Aorta (tissue), 5 donors: ENCODE data around the gene ETV1. TPM values are rescaled to one million over a fixed set of nuclear protein-coding genes. Genes with fewer than 3 reads are reported as not detected.

Experiments used
- ATAC-seq: fragments of 200-7000 bp; cut with Tn5 transposase; one replicate; pipeline ENCODE4 v1.9.1; 2022; ENCODE audit warnings: moderate library complexity; ENCODE audit not compliant: low FRiP score
- DNase-seq, 2 donors: peaks; one replicate each; pipeline ENCODE4 v3.0.0-alpha.2; 2020
- H3K27ac ChIP-seq, 2 donors: one replicate each; pipeline ENCODE4 v1.5.1; 2013; ENCODE audit warnings: low read length in 2 of 2, mild to moderate bottlenecking in 2 of 2, moderate library complexity in 2 of 2, control low read depth in 1 of 2, inconsistent platforms in 1 of 2, low read depth in 1 of 2
- H3K27me3 ChIP-seq, 2 donors: one replicate each; pipeline ENCODE4 v1.6.1; 2013; ENCODE audit warnings: control low read depth in 1 of 2, low read length in 1 of 2, mild to moderate bottlenecking in 1 of 2, moderate library complexity in 1 of 2; ENCODE audit not compliant: insufficient read depth in 2 of 2, control insufficient read depth in 1 of 2
- H3K36me3 ChIP-seq, 2 donors: one replicate each; pipeline ENCODE4 v1.6.1; 2013; ENCODE audit warnings: control low read depth in 1 of 2, low read length in 1 of 2, mild to moderate bottlenecking in 1 of 2; ENCODE audit not compliant: insufficient read depth in 2 of 2, control insufficient read depth in 1 of 2
- H3K4me1 ChIP-seq, 2 donors: one replicate each; pipeline ENCODE4 v1.6.1; 2013; ENCODE audit warnings: low read length in 2 of 2, control low read depth in 1 of 2, mild to moderate bottlenecking in 1 of 2, moderate library complexity in 1 of 2; ENCODE audit not compliant: insufficient read depth in 2 of 2, control insufficient read depth in 1 of 2
- H3K4me3 ChIP-seq, 2 donors: one replicate each; pipeline ENCODE4 v1.5.1; 2013; ENCODE audit warnings: low read length in 2 of 2, control low read depth in 1 of 2, mild to moderate bottlenecking in 1 of 2
- H3K9me3 ChIP-seq: one replicate; pipeline ENCODE4 v1.6.1; 2013; ENCODE audit warnings: mild to moderate bottlenecking, low read length; ENCODE audit not compliant: control insufficient read depth
- WGBS, 2 donors: extraction: QIAGEN DNeasy Blood & Tissue Kit; methylation state at CpG; one replicate each; pipeline ENCODE4 v1.1.7; 2013; 5-methylcytosine and 5-hydroxymethylcytosine counted together
- intact Hi-C, 2 donors: fragments of 100-400 bp; cut with DNase I; formaldehyde crosslinking; loops; one replicate each; pipeline versions ENCODE4 v1.14.2 to v1.15.0; 2022
- polyA plus RNA-seq, 2 donors: library from polyadenylated mRNA; stranded (reverse); fragments of 200-250 nt; gene quantifications; one replicate each; pipeline ENCODE4 v1.2.3, GENCODE V29; 2013
- total RNA-seq, 2 donors: library from RNA; stranded (reverse); fragmentation: NEBNext Ultra II Directional; extraction: Animal tissue kit (Norgen Biotek cat#: 25700); gene quantifications; one replicate each; pipeline ENCODE4 v1.2.1, GENCODE V29; 2021
- donor health status: healthy with polysubstance abuse.
- donor health status: Bipolar disorder and iron deficiency.
- donor health status: DM: no; HTN: no; CAD: no.
- donor health status: DM: no; HTN: no; CAD: no.
- donor health status: DM: yes; HTN: yes; CAD: no.

Gene ETV1
- total and polyA plus RNA-seq, 4 donors: 6.5 to 15.1 (median 8.4) TPM

GRCh38 chr7:13846386-13846785 lies 143.1 kb downstream of the ETV1 start:
- intact Hi-C loops: no loop called here

DNA sequence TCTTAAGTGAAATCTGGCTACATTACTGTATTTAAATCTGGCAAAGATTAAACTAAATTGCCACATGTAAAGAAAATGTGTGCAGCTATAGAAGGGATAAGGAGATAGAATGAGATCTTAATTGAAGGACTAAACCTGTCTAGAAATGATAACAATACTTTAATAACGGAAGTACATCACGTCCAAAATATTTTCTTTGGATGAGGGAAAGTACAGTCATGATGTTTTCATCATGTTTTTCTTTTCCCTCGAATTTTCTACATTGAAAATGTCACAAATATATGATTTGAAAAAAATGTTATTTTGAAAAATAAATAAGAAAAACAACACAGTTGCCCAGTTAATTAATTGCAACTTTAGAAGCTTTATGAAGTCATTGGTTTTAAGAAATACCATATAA lies 143.9 kb downstream of the ETV1 start:
- WGBS, 2 donors: 39 to 40% methylated on average over 3 of the region's 3 CpGs
- no peaks in the 10 kb centered on the region for H3K9me3 ChIP-seq

More at GRCh38 chr7:13846386-13846785, 143.1 kb downstream of the ETV1 start:
- DNase-seq (no peak), ATAC-seq (no peak)
- no peaks in the 10 kb centered on the region for H3K4me1 ChIP-seq
- no peak overlapping the region for H3K27ac ChIP-seq
- H3K9me3 ChIP-seq: no peaks in the 10 kb centered on the region
- H3K27me3 ChIP-seq: no peaks in the 10 kb centered on the region
- no peaks in the 10 kb centered on the region for H3K36me3 ChIP-seq
- 90 to 91% methylated on average over 4 of the region's 4 CpGs for WGBS, 2 donors
- H3K4me3 ChIP-seq: no peak overlapping the region

GRCh38 chr7:13844954-13845353 lies 144.5 kb downstream of the ETV1 start:
- ATAC-seq (no peak), DNase-seq (no peak)
- no peak overlapping the region for H3K4me3 ChIP-seq
- H3K4me1 ChIP-seq: no peaks in the 10 kb centered on the region
- no peaks in the 10 kb centered on the region for H3K36me3 ChIP-seq
- no peak overlapping the region for H3K27ac ChIP-seq
- no peaks in the 10 kb centered on the region for H3K27me3 ChIP-seq
- intact Hi-C loops: no loop called here
- 88 to 89% methylated on average over 2 of the region's 2 CpGs for WGBS, 2 donors
- no peaks in the 10 kb centered on the region for H3K9me3 ChIP-seq

More for the DNA sequence above, 143.9 kb downstream of the ETV1 start:
- Histone ChIP-seq H3K27ac (no peak overlapping the region), H3K27me3 (no peaks in the 10 kb centered on the region), H3K4me3 (no peak overlapping the region), H3K36me3 (no peaks in the 10 kb centered on the region), H3K4me1 (no peaks in the 10 kb centered on the region)
- no peak for ATAC-seq
- intact Hi-C loops: no loop called here
- DNase-seq: no peak

DNA sequence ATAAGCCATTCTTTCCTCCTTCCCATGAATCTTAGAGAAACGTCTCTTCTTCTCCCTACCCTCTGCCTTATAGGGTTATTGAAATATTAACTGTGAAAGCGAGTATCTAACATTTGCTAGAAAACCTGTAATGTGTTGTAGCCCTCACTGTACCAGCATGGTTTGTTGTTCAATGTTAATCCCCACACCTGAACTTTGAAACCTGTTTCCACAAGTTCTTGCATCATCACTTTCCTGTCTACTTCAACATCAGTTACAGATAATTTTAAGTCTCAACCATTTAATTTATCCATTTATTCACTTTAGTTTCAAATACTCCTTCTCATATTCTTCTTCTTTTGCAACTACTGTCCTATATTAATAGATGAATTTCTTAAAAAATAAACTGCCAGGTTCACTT lies 148.2 kb downstream of the ETV1 start:
- H3K4me1 ChIP-seq: no peaks in the 10 kb centered on the region
- H3K27ac ChIP-seq: no peak overlapping the region
- H3K4me3 ChIP-seq: no peak overlapping the region
- intact Hi-C loops: no loop called here
- no peaks in the 10 kb centered on the region for H3K27me3 ChIP-seq
- 82 to 85% methylated on average over 2 of the region's 2 CpGs for WGBS, 2 donors
- ATAC-seq (no peak), DNase-seq (no peak)
- no peaks in the 10 kb centered on the region for H3K9me3 ChIP-seq
- H3K36me3 ChIP-seq: no peaks in the 10 kb centered on the region
